GM18498 (cell line): ENCODE results near the gene TNS3.
"Not testable (repeated sequence)": the region's sequence is repeated elsewhere in the genome, so short reads cannot be mapped to it uniquely, and the experiment has no call there.

Experiments
- ATAC-seq: cut with Tn5 transposase; IDR thresholded peaks from one replicate; pipeline ENCODE4 v1.9.1; 2021; ENCODE audit warnings: mild to moderate bottlenecking, moderate library complexity; ENCODE audit not compliant: unreplicated experiment

The TNS3 gene

DNA sequence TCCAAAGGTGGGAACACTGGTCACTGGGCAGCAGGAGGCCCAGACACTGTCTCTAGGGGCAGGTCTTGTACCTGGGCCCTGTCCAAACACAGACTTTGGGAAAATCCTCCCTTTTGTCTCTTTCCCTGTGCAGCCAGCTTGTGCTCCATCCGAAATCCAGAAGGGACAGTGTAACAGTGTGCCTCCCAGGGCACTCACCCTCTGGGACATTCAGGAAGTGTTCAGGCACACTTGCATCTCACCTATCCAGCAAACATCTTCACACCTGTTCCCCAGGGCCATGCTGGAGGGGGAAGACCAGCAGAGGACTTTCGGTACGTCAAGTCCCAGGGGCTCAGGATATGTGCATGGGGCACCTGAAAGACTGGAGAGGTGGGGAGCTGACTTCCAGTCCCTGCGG is 38.9 kb downstream of the TNS3 start:
- ATAC-seq = no peak

- ATAC-seq = no peak
Measured at GRCh38 chr7:47542051-47542450, 39.9 kb downstream of the TNS3 start.

DNA sequence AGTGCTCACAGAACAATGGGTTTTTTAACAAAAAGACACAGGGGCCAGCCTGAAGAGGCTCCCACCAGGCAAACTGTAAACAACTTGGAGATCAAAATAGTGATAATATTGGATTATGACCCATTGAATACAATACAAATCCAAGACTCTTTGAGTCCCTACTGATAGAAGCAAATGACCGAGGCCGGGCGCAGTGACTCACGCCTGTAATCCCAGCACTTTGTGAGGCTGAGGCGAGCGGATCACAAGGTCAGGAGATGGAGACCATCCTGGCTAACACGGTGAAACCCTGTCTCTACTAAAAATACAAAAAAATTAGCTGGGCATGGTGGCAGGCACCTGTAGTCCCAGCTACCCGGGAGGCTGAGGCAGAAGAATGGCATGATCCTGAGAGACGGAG is 40.4 kb downstream of the TNS3 start:
- not testable (repeated sequence) for ATAC-seq

GRCh38 chr7:47540387-47541350 is 41.2 kb downstream of the TNS3 start:
- no peak for ATAC-seq

DNA sequence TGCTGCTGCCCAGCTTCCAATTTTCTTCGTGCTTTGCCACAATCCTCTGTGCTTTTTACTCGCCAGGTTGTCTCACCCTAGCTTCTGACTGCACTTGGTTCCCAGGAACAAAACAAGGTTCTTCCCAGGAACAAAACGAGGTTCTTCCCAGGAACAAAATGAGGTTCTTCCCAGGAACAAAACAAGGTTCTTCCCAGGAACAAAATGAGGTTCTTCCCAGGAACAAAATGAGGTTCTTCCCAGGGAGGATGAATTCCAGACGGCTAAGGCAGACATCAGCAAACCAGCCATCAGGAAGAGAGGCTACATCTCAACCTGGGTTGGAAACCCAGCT is 41.9 kb downstream of the TNS3 start:
- no peak for ATAC-seq

DNA sequence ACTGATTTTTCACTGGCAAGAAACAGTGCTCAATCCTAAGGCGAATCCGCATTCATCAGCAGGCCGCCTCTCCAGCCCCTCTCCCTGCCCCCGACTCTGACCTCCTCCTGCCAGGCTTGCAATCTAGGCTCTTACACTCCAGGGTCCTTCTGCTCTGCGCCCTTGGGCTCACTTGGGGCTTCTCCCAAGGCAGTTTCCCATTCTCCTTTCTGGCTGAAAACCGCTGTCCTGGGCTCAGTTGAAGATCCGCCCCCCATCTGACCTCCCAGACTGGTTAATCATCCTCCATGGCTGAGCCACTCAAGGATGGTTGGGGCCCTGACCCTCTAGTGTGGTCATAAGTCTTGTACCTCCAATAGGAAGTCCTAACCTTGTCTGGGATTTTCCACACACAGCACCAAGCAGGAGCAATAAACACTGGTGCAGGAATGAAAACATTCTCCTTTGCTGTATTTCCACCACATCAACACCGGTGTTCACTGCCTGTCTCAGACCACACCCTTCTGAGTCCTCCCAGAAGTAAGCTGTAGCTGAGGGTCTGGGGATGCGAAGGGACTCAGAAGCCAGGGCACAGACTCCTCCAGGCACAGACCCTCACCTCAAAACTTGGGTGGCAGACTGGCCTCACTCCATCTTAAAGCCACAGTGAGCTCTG is 42.4 kb downstream of the TNS3 start:
- no peak for ATAC-seq

- no peak for ATAC-seq
Measured at GRCh38 chr7:47538846-47539311, 43.0 kb downstream of the TNS3 start.

DNA sequence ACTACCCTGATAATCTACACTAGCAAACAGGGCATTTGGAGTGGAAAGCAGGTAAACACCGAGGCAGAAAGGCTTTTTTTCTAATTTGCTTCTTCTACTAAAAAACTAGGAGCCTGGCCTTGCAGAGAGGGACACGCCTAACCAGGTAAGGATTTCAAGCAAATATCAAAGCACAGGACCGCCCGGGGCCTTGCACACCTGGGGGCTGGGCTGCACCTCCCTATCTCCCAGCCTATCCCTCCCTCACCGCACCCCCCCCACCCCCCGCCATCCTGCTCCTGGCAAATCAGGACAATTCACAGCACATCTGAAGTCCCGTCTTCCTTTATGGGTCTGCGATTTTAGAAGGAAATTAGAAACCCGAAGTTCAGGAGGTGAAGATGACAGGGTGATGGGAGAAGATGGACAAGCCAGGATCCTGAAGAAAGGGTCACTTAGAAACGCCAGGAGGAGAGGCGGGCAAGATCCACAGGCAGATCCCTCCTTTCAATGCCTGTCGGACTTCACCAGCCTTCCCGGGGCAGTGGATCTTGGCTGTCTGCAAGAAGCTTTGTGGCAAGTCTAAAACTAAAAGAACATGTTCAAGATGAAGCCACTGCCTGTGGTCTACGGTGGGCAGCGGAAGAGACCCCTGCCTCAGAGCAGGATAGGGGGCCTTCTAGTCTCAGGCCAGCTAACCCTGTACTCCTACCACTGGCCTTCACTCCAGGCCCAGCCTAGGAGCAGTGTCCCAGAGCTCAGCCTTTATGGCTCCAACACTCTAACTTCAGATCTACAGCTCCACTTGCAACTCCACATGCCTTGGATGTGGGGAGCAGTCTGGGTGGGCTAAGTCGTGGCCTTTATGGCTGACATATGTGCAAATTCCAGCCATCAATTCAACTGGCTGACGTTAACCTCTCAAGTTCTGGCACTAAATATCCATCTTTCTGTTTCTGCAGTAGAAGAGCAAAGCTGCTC is 43.9 kb downstream of the TNS3 start:
- no peak for ATAC-seq

DNA sequence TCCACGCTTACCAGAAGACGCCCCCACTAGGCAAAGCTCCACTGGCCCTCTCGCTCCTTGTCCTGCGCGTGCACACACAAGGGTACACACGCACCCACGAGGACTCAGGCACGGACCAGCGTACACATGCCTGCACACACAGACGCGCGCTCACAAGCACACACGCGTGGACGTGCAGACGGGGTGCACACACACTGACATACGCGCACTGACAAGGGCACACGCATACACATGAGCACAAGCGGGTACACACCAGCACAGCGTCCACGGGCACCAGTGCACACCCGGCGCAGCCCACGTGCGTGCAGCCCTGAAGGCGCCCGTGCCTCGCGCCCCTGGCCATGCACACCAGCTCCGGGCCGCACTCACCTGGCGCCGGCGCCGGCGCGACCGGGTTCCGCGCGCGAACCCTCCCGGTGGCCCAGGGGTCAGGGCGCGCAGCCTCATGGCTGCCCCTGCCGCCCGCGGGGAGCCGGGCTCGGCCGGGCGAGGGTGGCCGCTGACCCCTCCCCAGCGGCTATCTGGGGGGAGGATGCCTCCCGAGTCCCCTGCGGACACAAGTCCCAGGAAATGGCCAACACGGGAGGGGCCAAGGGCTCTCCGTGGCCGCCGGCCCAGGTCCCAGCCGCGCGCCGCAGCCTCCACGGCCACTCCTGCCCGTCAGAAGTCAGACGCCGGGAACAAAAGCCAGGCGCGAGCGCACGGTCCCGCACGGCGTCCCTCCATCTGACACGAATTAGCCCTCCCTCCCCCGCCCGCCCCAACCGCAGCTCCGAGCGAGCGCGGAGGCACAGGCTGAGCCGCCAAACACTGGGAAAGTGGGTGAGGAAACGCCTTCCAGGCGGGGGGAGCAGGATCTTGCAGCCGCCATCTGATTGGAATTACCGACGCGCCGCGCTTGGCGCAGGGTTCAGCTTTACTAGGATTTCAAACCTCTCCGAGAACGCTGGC is 45.0 kb downstream of the TNS3 start:
- ATAC-seq = no peak

DNA sequence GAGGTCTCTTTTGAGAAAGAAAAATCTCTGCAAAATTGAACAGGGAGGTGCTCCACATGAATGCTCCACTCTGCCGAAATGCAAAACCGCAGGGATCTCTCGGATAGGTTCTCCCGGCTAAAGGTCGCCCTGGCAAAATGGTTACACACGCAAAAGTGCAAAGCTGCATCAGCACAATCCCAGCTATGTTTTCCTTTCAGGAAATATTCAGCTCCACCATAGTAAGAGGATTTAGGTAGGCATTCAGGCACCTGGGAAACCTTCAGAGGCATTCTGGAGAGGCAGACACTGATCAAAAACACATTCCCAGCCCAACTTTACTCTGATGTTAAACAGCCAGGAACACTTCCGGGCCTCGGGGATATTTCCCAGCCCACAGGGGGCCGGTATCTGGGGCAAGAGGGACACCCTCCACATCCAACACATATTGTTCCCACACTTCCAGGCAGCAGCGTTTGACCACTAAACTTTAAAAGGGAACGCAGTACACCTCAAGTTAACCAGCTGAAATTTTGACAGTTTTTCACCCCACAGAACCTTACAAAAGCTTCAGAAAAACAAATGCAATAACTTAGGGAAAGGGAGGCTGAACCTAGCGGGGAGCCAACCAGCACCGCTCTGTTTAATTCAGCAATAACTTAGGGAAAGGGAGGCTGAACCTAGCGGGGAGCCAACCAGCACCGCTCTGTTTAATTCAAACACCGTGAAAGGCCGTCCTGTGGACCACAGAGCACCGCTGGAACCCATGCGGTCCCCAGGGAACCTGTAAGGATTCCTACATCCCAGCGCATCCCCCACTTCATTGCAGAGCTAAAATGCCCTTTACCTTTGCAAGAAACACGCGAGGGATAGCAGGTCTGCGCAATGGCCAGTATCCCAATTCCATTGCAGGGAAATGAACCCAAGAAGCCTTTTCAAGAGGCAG is 45.9 kb downstream of the TNS3 start:
- ATAC-seq = no peak

- no peak for ATAC-seq
Measured at GRCh38 chr7:47535035-47535703, 46.7 kb downstream of the TNS3 start.

DNA sequence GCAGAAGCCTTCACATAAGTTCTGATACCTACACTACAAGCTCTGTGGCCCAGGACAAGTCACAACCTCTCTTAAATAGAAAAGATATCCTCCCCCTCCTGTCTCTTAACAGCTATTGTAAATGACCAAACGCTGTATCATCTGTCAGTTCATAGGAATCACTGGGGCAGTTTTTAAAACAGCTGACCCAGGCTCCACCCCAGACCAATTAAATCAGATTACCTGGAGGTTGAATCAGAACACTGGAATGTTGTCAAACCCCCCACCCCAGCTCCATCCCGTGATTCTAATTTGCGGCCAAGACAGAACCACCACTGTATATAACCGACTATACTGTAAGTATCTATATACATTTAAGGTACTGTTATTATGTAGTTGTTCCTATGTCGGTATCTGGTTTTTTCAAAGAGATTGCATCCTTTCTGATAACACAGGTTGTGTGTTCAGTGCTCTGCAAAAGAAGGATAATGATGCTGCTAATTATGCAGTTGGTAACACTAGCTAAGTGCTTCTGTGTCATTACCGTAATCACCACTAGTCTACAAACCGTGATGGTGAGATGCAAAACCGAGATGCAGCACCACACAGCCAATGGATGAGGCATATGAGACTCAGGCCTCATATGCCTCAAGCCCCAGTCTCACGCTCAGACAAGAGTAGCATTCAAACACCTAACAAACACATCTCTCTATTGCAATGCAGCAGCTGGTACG is 47.4 kb downstream of the TNS3 start:
- ATAC-seq = no peak

GRCh38 chr7:47531584-47532492 is 50.1 kb downstream of the TNS3 start:
- ATAC-seq = no peak

DNA sequence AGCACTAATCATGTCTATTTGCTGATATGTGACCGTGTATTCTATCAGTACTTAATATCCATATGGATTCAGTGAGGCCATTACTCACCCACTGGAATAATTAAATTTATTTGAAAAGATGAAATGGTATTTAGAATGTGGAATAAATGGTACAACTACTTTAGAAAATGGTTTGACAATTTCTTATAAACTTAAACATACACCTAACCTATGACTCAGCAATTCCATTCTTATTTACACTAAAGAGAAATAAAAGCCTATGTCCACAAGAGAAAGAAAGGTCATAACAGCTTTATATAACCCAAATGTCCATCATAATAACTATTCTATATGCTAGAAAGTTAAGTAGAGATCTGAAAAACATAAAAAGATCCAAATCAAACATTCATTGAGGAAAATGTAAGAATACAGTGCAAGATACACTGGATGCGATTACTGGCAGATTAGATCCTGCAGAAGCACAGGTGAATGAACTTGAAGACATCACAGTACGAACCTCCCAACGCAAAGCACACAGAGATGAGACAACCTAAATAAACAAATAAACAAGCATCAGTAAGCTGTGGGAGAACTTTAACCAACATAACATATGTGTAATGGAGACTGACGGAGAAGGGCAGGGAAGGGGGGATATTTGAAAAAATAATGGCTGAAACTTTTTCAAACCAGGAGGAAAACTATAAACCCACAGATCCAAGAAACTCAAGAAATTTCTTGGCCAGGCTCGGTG is 51.9 kb downstream of the TNS3 start:
- ATAC-seq = no peak

DNA sequence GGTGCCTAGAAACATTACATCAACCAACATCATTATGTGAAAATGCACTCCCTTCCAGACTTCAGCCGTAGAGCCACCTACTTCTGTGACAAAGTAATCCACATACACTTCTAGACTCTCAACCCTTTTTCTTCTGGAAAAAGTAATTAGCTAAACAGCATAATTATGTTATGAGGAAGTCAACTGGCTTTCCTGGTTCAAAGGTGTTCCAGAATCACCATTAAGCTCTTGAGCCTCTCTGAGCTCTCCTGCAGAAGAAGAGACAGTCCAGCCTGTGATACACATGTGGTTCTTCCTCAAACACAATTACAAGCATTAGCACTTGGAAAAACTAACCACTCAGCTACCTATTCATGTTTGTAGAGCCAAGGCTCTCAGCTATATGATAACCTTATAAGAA is 52.5 kb downstream of the TNS3 start:
- no peak for ATAC-seq

DNA sequence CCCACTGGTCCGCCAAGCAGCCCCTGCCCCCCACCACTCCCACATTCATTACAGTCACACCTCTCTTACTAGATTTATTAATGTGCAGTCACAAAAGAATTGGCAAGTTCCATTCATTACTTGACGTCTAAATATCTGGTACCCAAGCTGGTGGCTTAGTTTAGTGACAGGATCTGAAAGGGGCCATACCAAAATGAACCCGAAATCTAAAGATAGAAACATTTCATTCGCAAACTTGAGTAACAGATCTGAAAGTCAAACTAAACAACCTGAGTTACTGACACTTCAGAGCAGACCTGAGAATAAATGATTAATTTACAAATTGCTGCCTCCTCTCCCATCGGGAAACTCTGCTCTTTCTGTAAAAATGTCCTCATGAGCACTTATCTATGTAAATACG is 53.4 kb downstream of the TNS3 start:
- ATAC-seq = no peak
